Jurkat, Clone E6-1 (cell line): ENCODE data around the gene NT5C1B. TPM values are rescaled to one million over a fixed set of nuclear protein-coding genes. Genes with fewer than 3 reads are reported as not detected.
"Not testable (repeated sequence)": the region's sequence is repeated elsewhere in the genome, so short reads cannot be mapped to it uniquely, and the experiment has no call there.

Source experiments
- DNase-seq: peaks from one replicate; pipeline ENCODE4 v3.0.0-alpha.2; 2011; ENCODE audit warnings: low read depth, low spot score
- H3K4me3 ChIP-seq: 2 replicates; pipeline ENCODE4 v1.5.1; 2011; ENCODE audit warnings: mild to moderate bottlenecking, low read length, control low read depth, moderate library complexity
- polyA plus RNA-seq: library from polyadenylated mRNA; unstranded; fragments of >200 nt; gene quantifications from one replicate; pipeline ENCODE4 v1.2.1, GENCODE V29; 2012; ENCODE audit warnings: missing spikeins; ENCODE audit not compliant: insufficient read length, insufficient read depth

The NT5C1B gene
- polyA plus RNA-seq = not detected

DNA sequence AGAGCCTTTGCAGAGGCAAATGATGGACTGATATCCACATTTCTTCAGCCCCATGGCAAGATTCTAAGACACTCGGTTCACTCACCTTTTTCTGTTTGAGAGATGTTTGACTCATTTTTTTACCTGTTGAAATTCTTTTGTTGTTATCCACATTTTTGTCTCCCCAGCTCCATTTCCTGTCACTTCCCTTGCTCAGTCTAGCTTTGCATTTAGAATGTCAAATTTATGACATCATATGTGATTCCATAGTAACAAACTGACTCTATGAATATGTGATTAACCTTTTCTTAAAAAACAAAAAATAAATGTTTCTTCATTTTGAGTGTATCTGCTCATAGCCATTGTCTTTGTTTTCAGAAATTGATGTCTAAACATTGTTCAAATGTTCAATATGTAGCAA lies at the start of gene NT5C1B:
Gene NT5C1B, minus strand, starts transcription at position 216 of the 400 bp plus-strand sequence. Its CDS starts 101 bp downstream, at position 115.
- no peak within 1 kb of the TSS for H3K4me3 ChIP-seq
- DNase-seq = no peak

GRCh38 chr2:18637196-18637595 lies 47.8 kb upstream of the NT5C1B start:
- H3K4me3 ChIP-seq = no peak overlapping the region
- no peak for DNase-seq

DNA sequence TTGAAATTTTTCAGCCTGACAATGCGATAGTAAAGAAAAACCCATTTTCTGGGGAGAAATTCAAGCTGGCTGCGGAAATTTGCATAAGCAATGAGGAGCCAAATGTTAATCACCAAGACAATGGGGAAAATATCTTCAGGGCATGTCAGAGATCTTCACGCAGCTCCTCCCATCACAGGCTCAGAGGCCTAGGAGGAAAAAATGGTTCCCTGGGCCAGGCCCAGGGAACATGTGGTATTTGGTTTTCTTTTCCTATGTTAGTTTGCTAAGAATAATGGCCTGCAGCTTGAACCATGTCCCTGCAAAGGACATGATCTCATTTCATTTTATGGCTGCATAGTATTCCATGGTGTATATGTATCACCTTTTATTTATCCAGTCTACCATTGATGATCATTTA lies 43.3 kb upstream of the NT5C1B start:
- DNase-seq, H3K4me3 ChIP-seq: not testable (repeated sequence)

- no peak for DNase-seq
- H3K4me3 ChIP-seq = no peak overlapping the region
Measured at GRCh38 chr2:18630941-18631340, 41.6 kb upstream of the NT5C1B start.

DNA sequence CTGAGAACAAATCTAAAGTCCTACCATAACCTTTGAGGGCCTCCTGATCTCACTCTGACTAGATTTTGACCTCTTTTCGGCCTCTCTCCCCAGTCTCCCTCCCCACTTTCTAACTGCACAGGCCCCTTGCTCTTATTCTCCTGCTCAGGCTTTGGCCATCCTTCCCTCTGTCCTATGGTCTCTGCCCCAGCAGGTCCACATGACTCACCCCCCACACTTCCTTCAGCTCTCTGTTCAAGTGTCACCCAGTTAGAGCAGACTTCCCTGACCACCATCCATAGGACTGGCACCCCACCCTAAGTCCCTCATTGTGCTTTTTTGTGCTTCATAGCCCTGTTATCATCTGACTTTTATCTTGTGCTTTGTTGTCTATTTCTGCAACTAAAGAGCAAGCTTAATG lies 41.2 kb upstream of the NT5C1B start:
- DNase-seq = no peak
- H3K4me3 ChIP-seq = no peak overlapping the region

DNA sequence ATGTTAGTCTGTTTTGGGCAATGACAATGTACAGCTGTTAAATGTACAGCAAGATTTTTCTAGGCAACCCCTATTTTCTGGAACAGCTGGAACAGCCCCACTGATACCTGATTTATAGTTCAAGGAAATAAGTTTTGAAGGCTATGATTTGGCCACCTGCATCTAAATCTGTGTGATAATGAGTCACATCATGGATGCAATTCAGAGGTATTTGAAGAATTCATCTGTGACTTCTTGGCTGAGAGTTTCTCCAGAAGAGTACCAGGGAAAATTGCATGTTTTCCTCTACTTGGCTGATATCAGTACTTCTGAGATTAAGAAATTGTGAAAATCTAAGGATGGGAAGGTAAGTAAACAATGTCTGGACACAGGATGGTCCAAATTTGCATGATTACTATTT lies 40.7 kb upstream of the NT5C1B start:
- H3K4me3 ChIP-seq = no peak overlapping the region
- no peak for DNase-seq

DNA sequence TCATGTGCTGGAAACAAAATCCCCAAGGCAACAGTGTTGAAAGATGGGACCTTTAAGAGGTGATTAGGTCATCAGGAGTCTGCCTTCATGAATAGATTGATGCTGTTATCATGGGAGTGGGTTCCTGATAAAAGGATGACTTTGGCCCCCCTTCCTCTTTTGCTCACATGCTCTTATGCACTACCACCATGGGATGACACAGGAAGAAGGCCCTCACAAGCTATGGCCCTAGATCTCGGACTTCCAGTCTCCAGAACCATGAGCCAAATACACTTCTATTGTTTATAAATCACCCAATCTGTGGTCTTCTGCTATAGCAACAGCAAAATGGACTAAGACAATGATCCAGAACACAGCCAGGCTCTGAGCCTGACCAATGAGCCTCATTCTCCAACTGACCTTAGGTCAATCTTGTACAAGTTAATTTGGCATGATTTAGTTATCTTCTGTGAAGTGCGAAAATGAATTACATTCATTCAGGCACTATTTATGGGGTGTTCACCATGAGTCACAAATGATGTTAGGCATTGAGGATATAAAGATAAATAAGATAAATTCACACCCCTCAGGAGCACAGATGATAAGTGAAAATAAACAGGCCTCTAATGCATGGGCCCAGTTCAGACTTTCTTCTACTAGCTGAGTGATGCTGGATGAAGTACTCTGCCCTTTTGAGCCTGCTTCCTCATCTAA lies 37.7 kb upstream of the NT5C1B start:
- DNase-seq = no peak
- H3K4me3 ChIP-seq = no peak overlapping the region

GRCh38 chr2:18626256-18626668 lies 36.9 kb upstream of the NT5C1B start:
- no peak for DNase-seq
- H3K4me3 ChIP-seq = no peak overlapping the region

- H3K4me3 ChIP-seq = no peak overlapping the region
- DNase-seq = no peak
Measured at GRCh38 chr2:18625563-18625962, 36.2 kb upstream of the NT5C1B start.

DNA sequence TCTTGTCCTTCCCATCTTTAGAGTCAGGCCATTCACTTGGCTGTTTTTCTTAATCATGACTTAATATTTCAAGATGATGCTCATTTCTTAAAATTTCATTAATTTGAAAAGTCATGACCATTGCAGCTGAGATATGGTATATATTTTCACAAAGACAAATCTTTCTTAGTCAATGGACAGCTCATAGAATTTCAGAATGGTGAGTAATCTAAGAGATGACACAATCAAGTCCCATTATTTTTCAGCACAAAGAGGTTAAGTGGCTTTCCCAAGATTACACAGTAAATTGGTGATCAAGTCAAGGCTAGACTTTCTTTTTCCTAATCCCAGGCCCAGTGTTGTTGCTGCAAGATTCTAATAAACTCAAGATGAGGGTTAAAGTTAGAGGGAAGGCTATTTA lies 34.4 kb upstream of the NT5C1B start:
- DNase-seq = no peak
- H3K4me3 ChIP-seq = no peak overlapping the region

GRCh38 chr2:18620867-18621632 lies 31.7 kb upstream of the NT5C1B start:
- H3K4me3 ChIP-seq = no peak overlapping the region
- no peak for DNase-seq

- no peak for DNase-seq
- H3K4me3 ChIP-seq = no peak overlapping the region
Measured at GRCh38 chr2:18619091-18619490, 29.7 kb upstream of the NT5C1B start.

DNA sequence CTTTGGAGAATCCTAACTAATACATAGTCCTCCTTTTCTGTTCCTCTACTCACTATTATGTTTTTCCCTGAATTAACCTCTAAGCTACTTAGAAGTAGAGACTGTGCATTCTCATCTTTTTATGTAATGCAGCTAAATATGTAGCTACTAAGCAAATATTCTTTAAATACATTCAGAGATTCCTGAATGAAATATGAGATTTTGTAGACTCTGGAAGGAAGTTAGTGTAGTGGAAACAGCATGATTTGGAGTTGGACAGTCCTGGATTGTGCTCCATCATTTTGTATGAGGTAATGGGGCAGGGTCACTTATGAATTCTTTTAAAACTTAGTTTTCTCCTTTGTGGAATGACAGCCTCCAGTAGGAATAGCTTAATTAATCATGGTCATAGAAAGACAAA lies 24.7 kb upstream of the NT5C1B start:
- no peak overlapping the region for H3K4me3 ChIP-seq
- DNase-seq = no peak

- DNase-seq = no peak
- H3K4me3 ChIP-seq = no peak overlapping the region
Measured at GRCh38 chr2:18612133-18612532, 22.8 kb upstream of the NT5C1B start.

GRCh38 chr2:18611604-18612003 lies 22.2 kb upstream of the NT5C1B start:
- no peak for DNase-seq
- no peak overlapping the region for H3K4me3 ChIP-seq

GRCh38 chr2:18611184-18611583 lies 21.8 kb upstream of the NT5C1B start:
- H3K4me3 ChIP-seq = no peak overlapping the region
- DNase-seq = no peak

GRCh38 chr2:18610651-18611050 lies 21.3 kb upstream of the NT5C1B start:
- H3K4me3 ChIP-seq = no peak overlapping the region
- DNase-seq = no peak

DNA sequence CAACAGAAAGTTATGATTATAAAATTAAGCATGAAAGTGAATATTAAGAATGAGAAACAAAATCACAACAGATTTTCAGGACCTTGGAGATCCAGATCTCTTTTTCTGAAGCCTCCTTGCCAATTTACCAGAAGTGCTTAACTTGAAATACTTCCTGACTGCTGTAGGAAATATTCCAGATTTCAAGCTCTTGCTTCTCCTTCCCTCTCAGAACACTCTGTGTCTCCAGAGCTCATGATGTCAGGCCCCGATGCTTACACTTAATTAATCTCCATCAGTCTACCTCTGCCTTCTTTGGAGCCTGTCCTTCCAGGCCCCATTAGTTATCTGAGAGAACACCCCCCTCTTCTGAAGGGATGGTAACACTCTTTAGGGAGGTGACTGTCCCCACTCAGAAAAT lies 20.7 kb upstream of the NT5C1B start:
- DNase-seq = no peak
- H3K4me3 ChIP-seq = no peak overlapping the region

GRCh38 chr2:18605115-18605514 lies 15.7 kb upstream of the NT5C1B start:
- H3K4me3 ChIP-seq = no peak overlapping the region

GRCh38 chr2:18604531-18604885 lies 15.1 kb upstream of the NT5C1B start:
- no peak overlapping the region for H3K4me3 ChIP-seq
- DNase-seq = no peak

More at GRCh38 chr2:18605115-18605514, 15.7 kb upstream of the NT5C1B start:
- peak; percentile 1 for DNase-seq
